ENCODE measurements around the gene UMOD.

UMOD gene

GRCh38 chr16:20396846-20397467 is 44.4 kb upstream of the UMOD start:
- H3F3A ChIP-seq (ENCODE audit: control insufficient read depth, insufficient read depth), result no peaks in the 10 kb centered on the region
- H3K4me3 ChIP-seq (ENCODE audit: low read length), result no peak overlapping the region
- no peaks in the 10 kb centered on the region for H3K27me3 ChIP-seq (ENCODE audit: control insufficient read depth, low read length)
- TF ChIP-seq EZH2phosphoT487 (IDR thresholded peaks at IDR 0.05; ENCODE audit: borderline replicate concordance, low read length), result no peak
- TF ChIP-seq CTCF (IDR thresholded peaks at IDR 0.05; ENCODE audit: low read depth, low read length, poor library complexity, severe bottlenecking), result no peak
- no peaks in the 10 kb centered on the region for H3K4me1 ChIP-seq (ENCODE audit: control insufficient read depth, low read length)
- no peaks in the 10 kb centered on the region for H3K79me2 ChIP-seq (ENCODE audit: control insufficient read depth, low read length)
- H3K36me3 ChIP-seq (ENCODE audit: control insufficient read depth, low read length), result no peaks in the 10 kb centered on the region
- H3K9me2 ChIP-seq (replicated peaks; ENCODE audit: control insufficient read depth, low read length), result no peaks in the 10 kb centered on the region
- no peaks in the 10 kb centered on the region for H4K20me1 ChIP-seq (ENCODE audit: control insufficient read depth, insufficient read depth, low read depth, low read length)
- H3K4me2 ChIP-seq (ENCODE audit: low read length), result no peak overlapping the region
- no peaks in the 10 kb centered on the region for H3K9me3 ChIP-seq (ENCODE audit: control insufficient read depth, insufficient read depth, low read length)
- no peak overlapping the region for H3K27ac ChIP-seq (ENCODE audit: low read depth, low read length)

DNA sequence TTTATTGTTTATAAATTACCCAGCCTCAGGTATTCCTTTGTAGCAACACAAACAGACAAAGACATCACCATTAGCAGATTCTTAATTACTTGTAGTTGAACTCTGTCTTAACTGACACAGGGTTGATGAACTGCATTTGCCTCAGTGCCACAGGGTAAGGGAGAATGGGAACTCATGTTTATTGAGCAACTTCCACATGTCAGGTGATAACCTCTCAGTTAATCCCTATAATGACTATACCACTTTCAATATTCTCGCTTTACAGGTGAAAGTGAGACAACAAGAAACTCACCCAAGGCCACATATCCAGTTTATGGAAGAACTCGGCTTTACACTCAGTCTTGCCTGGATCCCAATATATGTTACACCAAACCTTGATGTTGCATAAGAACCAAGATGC is 43.4 kb upstream of the UMOD start:
- Histone ChIP-seq H3K27ac (ENCODE audit: low read depth, low read length) (no peak overlapping the region), H3K9me2 (replicated peaks; ENCODE audit: control insufficient read depth, low read length) (no peaks in the 10 kb centered on the region), H3F3A (ENCODE audit: control insufficient read depth, insufficient read depth) (no peaks in the 10 kb centered on the region), H3K27me3 (ENCODE audit: control insufficient read depth, low read length) (no peaks in the 10 kb centered on the region), H3K9me3 (ENCODE audit: control insufficient read depth, insufficient read depth, low read length) (no peaks in the 10 kb centered on the region), H3K4me2 (ENCODE audit: low read length) (no peak overlapping the region), H3K79me2 (ENCODE audit: control insufficient read depth, low read length) (no peaks in the 10 kb centered on the region), H3K36me3 (ENCODE audit: control insufficient read depth, low read length) (no peaks in the 10 kb centered on the region), H3K4me3 (ENCODE audit: low read length) (no peak overlapping the region), H4K20me1 (ENCODE audit: control insufficient read depth, insufficient read depth, low read depth, low read length) (no peaks in the 10 kb centered on the region), H3K4me1 (ENCODE audit: control insufficient read depth, low read length) (no peaks in the 10 kb centered on the region)
- no peak for TF ChIP-seq CTCF (IDR thresholded peaks at IDR 0.05; ENCODE audit: low read depth, low read length, poor library complexity, severe bottlenecking)
- TF ChIP-seq EZH2phosphoT487 (IDR thresholded peaks at IDR 0.05; ENCODE audit: borderline replicate concordance, low read length), result no peak

GRCh38 chr16:20393801-20394577 is 41.5 kb upstream of the UMOD start:
- Histone ChIP-seq H4K20me1 (ENCODE audit: control insufficient read depth, insufficient read depth, low read depth, low read length) (no peaks in the 10 kb centered on the region), H3K27me3 (ENCODE audit: control insufficient read depth, low read length) (no peaks in the 10 kb centered on the region), H3K27ac (ENCODE audit: low read depth, low read length) (no peak overlapping the region), H3K4me3 (ENCODE audit: low read length) (no peak overlapping the region), H3K79me2 (ENCODE audit: control insufficient read depth, low read length) (no peaks in the 10 kb centered on the region), H3K9me2 (replicated peaks; ENCODE audit: control insufficient read depth, low read length) (no peaks in the 10 kb centered on the region), H3K9me3 (ENCODE audit: control insufficient read depth, insufficient read depth, low read length) (no peaks in the 10 kb centered on the region), H3F3A (ENCODE audit: control insufficient read depth, insufficient read depth) (no peaks in the 10 kb centered on the region), H3K4me1 (ENCODE audit: control insufficient read depth, low read length) (no peaks in the 10 kb centered on the region), H3K36me3 (ENCODE audit: control insufficient read depth, low read length) (no peaks in the 10 kb centered on the region), H3K4me2 (ENCODE audit: low read length) (no peak overlapping the region)
- TF ChIP-seq CTCF (IDR thresholded peaks at IDR 0.05; ENCODE audit: low read depth, low read length, poor library complexity, severe bottlenecking) (no peak), EZH2phosphoT487 (IDR thresholded peaks at IDR 0.05; ENCODE audit: borderline replicate concordance, low read length) (no peak)

All from DOHH2 (cell line).